ENCODE measurements around the gene KCNH5. TPM values are rescaled to one million over a fixed set of nuclear protein-coding genes. Genes with fewer than 3 reads are reported as not detected.

Gene KCNH5
- total RNA-seq, 2 donors from 2014 or later = not detected

GRCh38 chr14:63030113-63030512 lies 15.1 kb downstream of the KCNH5 start:
- ATAC-seq = no peak
- no peak for DNase-seq
- no peaks in the 10 kb centered on the region for H3K4me1 ChIP-seq
- H3K27me3 ChIP-seq = no peaks in the 10 kb centered on the region
- TF ChIP-seq POLR2A (IDR thresholded peaks at IDR 0.05) = no peak
- TF ChIP-seq, protein P1, sequence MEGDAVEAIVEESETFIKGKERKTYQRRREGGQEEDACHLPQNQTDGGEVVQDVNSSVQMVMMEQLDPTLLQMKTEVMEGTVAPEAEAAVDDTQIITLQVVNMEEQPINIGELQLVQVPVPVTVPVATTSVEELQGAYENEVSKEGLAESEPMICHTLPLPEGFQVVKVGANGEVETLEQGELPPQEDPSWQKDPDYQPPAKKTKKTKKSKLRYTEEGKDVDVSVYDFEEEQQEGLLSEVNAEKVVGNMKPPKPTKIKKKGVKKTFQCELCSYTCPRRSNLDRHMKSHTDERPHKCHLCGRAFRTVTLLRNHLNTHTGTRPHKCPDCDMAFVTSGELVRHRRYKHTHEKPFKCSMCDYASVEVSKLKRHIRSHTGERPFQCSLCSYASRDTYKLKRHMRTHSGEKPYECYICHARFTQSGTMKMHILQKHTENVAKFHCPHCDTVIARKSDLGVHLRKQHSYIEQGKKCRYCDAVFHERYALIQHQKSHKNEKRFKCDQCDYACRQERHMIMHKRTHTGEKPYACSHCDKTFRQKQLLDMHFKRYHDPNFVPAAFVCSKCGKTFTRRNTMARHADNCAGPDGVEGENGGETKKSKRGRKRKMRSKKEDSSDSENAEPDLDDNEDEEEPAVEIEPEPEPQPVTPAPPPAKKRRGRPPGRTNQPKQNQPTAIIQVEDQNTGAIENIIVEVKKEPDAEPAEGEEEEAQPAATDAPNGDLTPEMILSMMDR (IDR thresholded peaks at IDR 0.05) = no peak
- H3K36me3 ChIP-seq (replicated peaks in 1 of 2; ENCODE audit: insufficient read depth in 1 of 2, low read depth in 2 of 2) = no peaks in the 10 kb centered on the region
- H3K9me3 ChIP-seq = no peaks in the 10 kb centered on the region
- H3K27ac ChIP-seq = no peak overlapping the region
- 30 to 41% methylated on average over 1 of the region's 1 CpG for whole genome bisulfite sequencing, 2 donors
- intact Hi-C loops (cut with DNase I) = loop anchor here (10.0 kb wide), 1 partner anchor 845 kb away; no protein-coding TSS in a partner anchor
- H3K4me3 ChIP-seq = no peak overlapping the region

DNA sequence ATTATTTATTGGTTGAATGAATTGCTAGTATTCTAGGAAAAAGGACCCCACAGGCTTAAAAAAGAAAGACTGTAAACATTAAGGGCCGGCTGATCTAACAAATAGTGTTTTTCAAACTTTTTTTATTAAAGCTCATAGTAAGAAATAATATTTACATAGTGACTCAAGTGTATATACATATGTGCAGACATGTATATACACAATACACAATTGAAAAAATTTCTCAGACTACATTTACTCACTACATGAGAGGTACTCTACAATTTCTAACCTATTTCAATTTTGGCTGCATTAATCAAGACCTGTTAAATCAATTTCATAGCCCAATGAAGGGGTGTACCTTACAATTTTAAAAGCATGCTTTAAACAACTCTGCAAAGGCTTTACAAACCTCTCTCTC lies 17.5 kb downstream of the KCNH5 start:
- TF ChIP-seq, protein P1 (IDR thresholded peaks at IDR 0.05) = no peak
- TF ChIP-seq POLR2A (IDR thresholded peaks at IDR 0.05) = no peak
- H3K4me3 ChIP-seq = no peak overlapping the region
- H3K9me3 ChIP-seq = no peaks in the 10 kb centered on the region
- DNase-seq (no peak), ATAC-seq (no peak)
- no peak overlapping the region for H3K27ac ChIP-seq
- 24 to 28% methylated on average over 1 of the region's 1 CpG for WGBS, 2 donors
- intact Hi-C loops (cut with DNase I) = no loop called here
- H3K27me3 ChIP-seq = no peaks in the 10 kb centered on the region
- no peaks in the 10 kb centered on the region for H3K4me1 ChIP-seq
- H3K36me3 ChIP-seq (replicated peaks in 1 of 2; ENCODE audit: insufficient read depth in 1 of 2, low read depth in 2 of 2) = no peaks in the 10 kb centered on the region

DNA sequence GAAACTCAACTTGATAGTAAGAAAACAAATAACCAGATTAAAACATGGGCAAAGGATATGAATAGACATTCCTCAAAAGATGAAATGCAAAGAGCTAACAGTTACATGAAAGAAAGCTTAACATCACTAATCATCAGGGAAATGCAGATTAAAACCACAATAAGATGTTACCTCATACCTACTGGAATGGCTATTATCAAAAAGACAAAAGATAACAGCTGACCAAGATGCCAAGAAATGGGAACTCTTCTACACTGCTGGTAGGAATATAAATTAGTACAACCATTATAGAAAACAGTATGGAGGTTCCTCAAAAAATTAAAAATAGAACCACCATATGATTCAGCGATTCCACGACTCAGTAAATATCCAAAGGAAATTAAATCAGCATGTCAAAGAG lies 18.8 kb downstream of the KCNH5 start:
- no peak for DNase-seq
- Histone ChIP-seq H3K4me3 (no peak overlapping the region), H3K36me3 (replicated peaks in 1 of 2; ENCODE audit: insufficient read depth in 1 of 2, low read depth in 2 of 2) (no peaks in the 10 kb centered on the region), H3K27ac (no peak overlapping the region), H3K27me3 (no peaks in the 10 kb centered on the region), H3K9me3 (no peaks in the 10 kb centered on the region), H3K4me1 (no peaks in the 10 kb centered on the region)
- WGBS, 2 donors = 87 to 99% methylated on average over 2 of the region's 2 CpGs
- TF ChIP-seq, protein P1 (IDR thresholded peaks at IDR 0.05) = no peak
- TF ChIP-seq POLR2A (IDR thresholded peaks at IDR 0.05) = no peak
- intact Hi-C loops (cut with DNase I) = no loop called here
- no peak for ATAC-seq

DNA sequence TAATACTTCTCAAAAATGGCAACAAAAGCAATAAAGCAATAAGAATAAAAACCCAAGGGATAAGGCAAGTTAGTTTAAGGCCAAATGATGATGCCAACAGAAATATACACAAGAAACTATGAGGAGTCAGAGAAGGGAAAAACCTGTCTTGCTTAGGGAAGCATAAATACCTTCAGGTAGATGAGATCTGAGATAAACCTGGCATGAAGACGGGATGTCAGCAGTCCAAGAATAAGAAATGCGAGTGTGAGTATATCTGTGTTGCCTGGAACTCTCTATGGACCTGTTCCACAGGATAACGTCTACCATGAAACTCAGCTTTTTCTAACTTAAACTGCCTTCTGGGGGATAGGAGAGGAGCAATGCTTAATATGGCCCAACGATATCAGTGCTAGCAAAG lies 30.6 kb downstream of the KCNH5 start:
- H3K36me3 ChIP-seq (replicated peaks in 1 of 2; ENCODE audit: insufficient read depth in 1 of 2, low read depth in 2 of 2) = no peaks in the 10 kb centered on the region
- WGBS, 2 donors = 62 to 71% methylated on average over 4 of the region's 4 CpGs
- intact Hi-C loops (cut with DNase I) = no loop called here
- ATAC-seq (no peak), DNase-seq (no peak)
- H3K4me1 ChIP-seq = no peaks in the 10 kb centered on the region
- H3K9me3 ChIP-seq = no peaks in the 10 kb centered on the region
- no peak overlapping the region for H3K4me3 ChIP-seq
- H3K27ac ChIP-seq = no peak overlapping the region
- no peak for TF ChIP-seq POLR2A (IDR thresholded peaks at IDR 0.05)
- TF ChIP-seq, protein P1 (IDR thresholded peaks at IDR 0.05) = no peak
- no peaks in the 10 kb centered on the region for H3K27me3 ChIP-seq

DNA sequence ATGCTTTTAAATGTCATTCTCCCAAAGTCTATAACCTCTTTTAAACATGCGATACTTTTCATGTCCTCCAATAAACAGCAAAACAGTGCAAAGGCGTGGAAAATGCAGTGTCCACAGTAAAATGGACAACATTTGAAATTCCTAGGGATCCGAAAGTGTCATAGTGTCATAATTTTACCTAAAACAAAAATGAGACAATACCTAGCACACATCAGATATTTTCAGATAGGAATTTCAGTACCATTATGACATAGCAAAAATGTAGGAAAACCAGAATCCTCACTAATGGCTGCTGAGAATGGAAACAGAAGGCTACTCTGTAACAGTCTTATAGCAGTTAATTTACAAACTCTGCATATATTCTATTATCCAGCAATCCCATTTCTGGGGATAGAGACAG lies 33.1 kb downstream of the KCNH5 start:
- WGBS, 2 donors = 62 to 80% methylated on average over 3 of the region's 3 CpGs
- Histone ChIP-seq H3K4me3 (no peak overlapping the region), H3K36me3 (replicated peaks in 1 of 2; ENCODE audit: insufficient read depth in 1 of 2, low read depth in 2 of 2) (no peaks in the 10 kb centered on the region), H3K27me3 (no peaks in the 10 kb centered on the region), H3K4me1 (no peaks in the 10 kb centered on the region), H3K9me3 (no peaks in the 10 kb centered on the region), H3K27ac (no peak overlapping the region)
- ATAC-seq (no peak), DNase-seq (no peak)
- intact Hi-C loops (cut with DNase I) = no loop called here
- TF ChIP-seq, protein P1 (IDR thresholded peaks at IDR 0.05) = no peak
- TF ChIP-seq POLR2A (IDR thresholded peaks at IDR 0.05) = no peak

Data from body of pancreas (tissue), 4 donors.